Subcutaneous abdominal adipose tissue (tissue), 5 donors: ENCODE measurements around the gene TMIE.

Experiments used
- H3K27ac ChIP-seq: one replicate; pipeline ENCODE4 v1.7.0; 2013; ENCODE audit warnings: low read depth, mild to moderate bottlenecking, inconsistent platforms, low read length, moderate library complexity
- H3K27me3 ChIP-seq, 5 donors: one replicate each; pipeline ENCODE4 v1.7.0; 2013; ENCODE audit warnings: low read length in 5 of 5, inconsistent platforms in 1 of 5; ENCODE audit not compliant: control insufficient read depth in 5 of 5, insufficient read depth in 4 of 5
- H3K36me3 ChIP-seq, 5 donors: one replicate each; pipeline ENCODE4 v1.7.0; 2013; ENCODE audit warnings: low read length in 5 of 5; ENCODE audit not compliant: control insufficient read depth in 5 of 5, insufficient read depth in 5 of 5
- H3K4me1 ChIP-seq, 5 donors: one replicate each; pipeline ENCODE4 v1.7.0; 2013; ENCODE audit warnings: low read length in 5 of 5, mild to moderate bottlenecking in 3 of 5, moderate library complexity in 1 of 5; ENCODE audit not compliant: control insufficient read depth in 5 of 5, insufficient read depth in 5 of 5
- H3K4me3 ChIP-seq, 5 donors: one replicate each; pipeline ENCODE4 v1.7.0; 2013; ENCODE audit warnings: low read length in 5 of 5, low read depth in 1 of 5
- H3K9ac ChIP-seq, 5 donors: one replicate each; pipeline ENCODE4 v1.7.0; 2013; ENCODE audit warnings: low read length in 5 of 5, mild to moderate bottlenecking in 4 of 5, moderate library complexity in 3 of 5
- H3K9me3 ChIP-seq, 5 donors: one replicate each; pipeline ENCODE4 v1.7.0; 2013; ENCODE audit warnings: low read length in 5 of 5; ENCODE audit not compliant: control insufficient read depth in 5 of 5
- donor health status: healthy.
- donor health status: healthy.
- donor health status: healthy.
- donor health status: healthy.
- donor health status: healthy.

The TMIE gene

DNA sequence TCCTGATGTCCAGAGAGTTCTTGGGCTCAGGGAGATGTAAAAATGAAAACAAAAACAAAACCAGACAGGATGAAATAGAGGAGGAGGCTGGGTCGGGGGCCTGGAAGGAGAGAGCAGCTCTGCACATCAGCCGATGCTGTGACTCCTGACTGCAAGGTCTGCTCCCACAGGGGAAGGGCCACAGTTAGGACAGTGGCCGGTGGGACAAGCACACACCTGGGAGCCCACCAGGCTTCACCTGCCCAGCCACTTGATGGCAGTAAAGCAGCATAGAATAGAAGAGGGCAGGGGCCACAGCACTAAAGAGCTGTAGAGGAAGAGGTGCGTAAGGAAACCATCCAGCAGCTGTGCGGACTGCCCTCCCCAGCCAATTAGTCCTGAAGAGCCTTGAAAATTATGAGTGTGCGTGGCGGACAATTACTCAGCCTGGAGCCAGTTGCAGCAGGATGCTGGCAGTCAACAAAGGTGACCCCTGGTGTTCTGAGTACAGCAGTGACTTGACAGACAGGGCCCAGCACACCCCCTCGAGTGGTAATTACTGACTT is 37.5 kb upstream of the TMIE start:
- Histone ChIP-seq H3K4me3 (no peak overlapping the region), H3K27me3 (peaks cover 0 to 4% (median 0%) of the 10 kb centered on the region in 5 donors), H3K4me1 (peaks cover 6 to 35% (median 31%) of the 10 kb centered on the region in 5 donors), H3K27ac (no peak overlapping the region), H3K9ac (no peak overlapping the region), H3K36me3 (no peaks in the 10 kb centered on the region), H3K9me3 (no peaks in the 10 kb centered on the region)

DNA sequence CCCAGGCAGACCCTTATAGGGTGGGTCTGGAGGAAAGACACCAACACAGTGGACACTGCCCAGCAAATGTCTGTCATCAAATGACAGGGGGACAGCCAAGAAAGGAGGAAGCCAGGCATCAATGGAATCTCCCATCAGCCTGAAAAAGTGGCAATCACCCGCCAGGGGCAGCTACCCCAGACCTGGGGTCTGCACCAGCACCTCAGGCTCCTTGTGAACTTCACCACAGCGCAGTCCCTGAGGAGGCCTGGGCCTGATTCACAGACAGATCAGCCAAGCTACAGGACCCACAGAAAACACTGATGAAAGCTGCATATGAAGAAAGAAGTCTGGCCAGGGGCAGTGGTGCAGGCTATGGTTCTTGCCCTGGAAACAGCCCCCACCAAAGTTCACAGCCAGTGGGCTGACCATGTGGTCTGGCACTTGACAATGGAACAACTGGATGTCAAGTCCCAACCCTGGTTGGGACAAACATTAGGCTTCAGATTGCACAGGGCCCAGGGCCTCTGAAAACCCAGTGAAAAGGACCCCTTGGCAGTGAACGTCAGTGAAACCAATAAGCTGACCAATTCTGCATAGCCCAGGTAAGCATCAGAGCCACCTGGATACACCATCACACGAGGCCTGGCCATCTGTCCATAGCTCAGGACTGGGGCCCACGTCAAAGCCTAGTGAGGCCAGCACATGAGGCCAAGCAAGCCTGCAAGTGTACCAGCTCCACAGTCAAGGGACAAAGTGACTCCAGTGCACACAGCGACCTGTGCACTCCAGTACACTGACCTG is 36.8 kb upstream of the TMIE start:
- peaks cover 0 to 4% (median 0%) of the 10 kb centered on the region in 5 donors for H3K27me3 ChIP-seq
- H3K4me3 ChIP-seq: no peak overlapping the region
- H3K4me1 ChIP-seq: peaks cover 6 to 35% (median 31%) of the 10 kb centered on the region in 5 donors
- H3K36me3 ChIP-seq: no peaks in the 10 kb centered on the region
- H3K27ac ChIP-seq: no peak overlapping the region
- H3K9me3 ChIP-seq: no peaks in the 10 kb centered on the region
- no peak overlapping the region for H3K9ac ChIP-seq

DNA sequence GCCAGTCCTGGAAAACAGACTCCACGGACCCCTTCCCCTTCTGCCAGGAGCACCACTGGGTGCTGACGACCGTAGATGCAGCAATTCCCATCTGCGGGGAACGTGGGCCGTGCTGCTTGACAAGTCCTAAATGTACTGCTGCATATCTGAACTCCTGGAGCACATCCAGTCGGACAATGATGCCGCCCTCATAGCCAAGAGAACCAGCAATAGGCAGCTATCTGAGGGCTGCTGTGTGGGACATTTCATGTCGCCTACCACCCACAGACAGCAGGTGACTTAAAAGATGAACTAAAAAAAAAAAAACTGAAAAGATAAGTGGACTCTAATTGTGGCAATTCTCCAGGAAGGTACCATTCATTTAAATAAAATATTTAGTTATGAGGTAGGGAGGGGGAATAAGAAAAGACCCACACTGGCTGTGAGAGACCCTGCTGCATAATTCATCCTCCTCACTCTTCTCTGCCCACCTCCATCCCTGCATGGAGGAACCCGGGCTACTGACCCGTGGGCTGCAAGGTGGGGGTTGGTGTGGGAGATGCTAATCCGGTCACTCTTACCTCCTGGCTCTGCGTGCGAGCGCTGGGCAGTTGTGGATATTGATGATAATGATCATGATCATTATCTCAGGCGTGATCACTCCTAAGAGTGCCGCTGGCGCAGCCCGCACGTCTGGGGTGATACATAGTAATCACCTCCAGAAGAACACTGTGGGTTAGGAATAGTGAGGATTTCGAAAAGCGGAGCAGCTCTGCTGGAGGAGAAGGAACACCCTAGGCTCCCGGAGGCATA is 36.0 kb upstream of the TMIE start:
- Histone ChIP-seq H3K27ac (no peak overlapping the region), H3K9me3 (no peaks in the 10 kb centered on the region), H3K4me3 (no peak overlapping the region), H3K36me3 (no peaks in the 10 kb centered on the region), H3K27me3 (peaks cover 0 to 4% (median 0%) of the 10 kb centered on the region in 5 donors), H3K4me1 (peaks cover 6 to 32% (median 25%) of the 10 kb centered on the region in 5 donors), H3K9ac (no peak overlapping the region)

DNA sequence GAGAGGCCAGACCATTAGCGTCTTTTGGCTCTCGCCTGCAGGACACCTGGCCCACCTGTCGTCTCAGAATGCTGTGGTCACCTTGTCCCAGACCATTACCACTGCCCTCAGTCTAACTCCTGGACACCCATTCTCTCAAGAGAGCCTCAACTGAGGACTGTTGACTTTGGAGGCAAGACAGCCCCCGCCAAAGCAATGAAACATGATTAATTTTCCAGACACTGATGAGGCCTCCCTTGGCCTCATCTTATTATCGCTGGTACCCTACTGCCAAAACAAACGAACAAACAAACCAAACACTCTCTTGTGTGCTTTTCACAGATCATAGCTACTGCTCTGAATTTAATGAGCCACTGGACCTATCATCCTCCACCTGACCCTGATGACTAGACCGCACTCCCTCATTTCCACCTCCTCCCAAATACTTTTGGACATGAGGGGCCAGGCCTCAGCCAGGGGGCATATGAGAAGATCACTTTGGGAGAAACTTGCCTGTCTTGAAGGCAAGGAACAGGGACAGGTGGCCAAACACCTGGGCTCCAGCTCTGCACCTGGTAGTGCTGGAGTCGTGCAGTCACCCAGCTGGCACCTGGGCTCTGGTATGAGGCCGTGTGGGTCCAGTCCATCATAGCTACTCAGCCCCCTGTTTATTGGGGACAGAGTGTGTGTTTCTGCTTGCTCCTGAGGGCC is 35.3 kb upstream of the TMIE start:
- Histone ChIP-seq H3K36me3 (peaks cover 0 to 5% (median 0%) of the 10 kb centered on the region in 5 donors), H3K4me3 (no peak overlapping the region), H3K27ac (no peak overlapping the region), H3K9me3 (no peaks in the 10 kb centered on the region), H3K9ac (no peak overlapping the region), H3K27me3 (peaks cover 0 to 4% (median 0%) of the 10 kb centered on the region in 5 donors), H3K4me1 (peaks cover 3 to 25% (median 18%) of the 10 kb centered on the region in 5 donors)

DNA sequence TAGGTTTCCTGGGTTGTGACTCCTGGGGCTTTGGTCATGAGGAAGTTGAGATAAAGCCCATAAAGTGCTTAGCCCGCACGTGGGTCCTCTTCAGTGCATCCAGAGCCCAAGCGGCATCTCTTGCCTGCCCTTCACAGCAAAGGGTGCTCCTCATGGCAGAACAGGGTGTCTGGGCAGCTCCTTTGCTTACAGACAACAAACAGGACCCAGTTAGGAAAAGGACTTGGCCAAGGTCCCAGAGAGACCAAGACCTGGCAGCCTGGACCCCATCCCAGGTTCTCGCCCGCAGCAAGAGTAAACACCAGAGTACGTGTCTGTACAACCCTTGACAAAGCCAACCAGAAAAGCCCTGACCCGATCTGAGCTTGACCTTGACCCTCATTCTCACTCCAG is 34.7 kb upstream of the TMIE start:
- Histone ChIP-seq H3K27me3 (peaks cover 0 to 4% (median 0%) of the 10 kb centered on the region in 5 donors), H3K4me1 (peaks cover 2 to 21% (median 13%) of the 10 kb centered on the region in 5 donors), H3K36me3 (peaks cover 0 to 10% (median 4%) of the 10 kb centered on the region in 5 donors), H3K27ac (no peak overlapping the region), H3K9me3 (no peaks in the 10 kb centered on the region), H3K9ac (no peak overlapping the region), H3K4me3 (no peak overlapping the region)

DNA sequence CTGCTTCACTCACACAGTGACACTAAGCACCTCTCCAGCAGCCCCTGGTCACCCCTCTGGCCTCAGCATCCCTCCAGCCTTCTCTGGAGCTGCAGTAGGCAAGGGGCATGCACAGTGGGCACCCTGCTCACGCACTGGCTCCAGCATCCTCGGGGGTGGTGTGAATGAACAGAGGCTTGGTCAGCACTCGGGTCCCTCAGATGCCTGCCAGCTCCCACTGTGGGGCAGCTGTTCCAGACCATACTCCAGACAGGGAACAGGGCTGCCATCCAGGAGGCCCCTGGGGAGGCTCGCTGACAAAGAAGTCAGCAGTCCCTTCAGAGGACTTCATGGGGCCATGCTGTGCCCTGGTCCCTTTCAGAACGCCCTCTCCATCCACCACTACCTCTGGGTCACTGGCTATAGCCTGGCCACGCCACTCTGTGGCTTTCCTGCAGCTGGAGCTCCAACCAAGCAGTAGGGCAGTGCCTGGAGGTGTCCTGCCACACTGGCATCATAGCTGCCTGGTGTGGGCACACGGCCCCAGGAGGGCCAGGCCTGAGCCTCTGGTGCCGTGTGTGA is 34.1 kb upstream of the TMIE start:
- Histone ChIP-seq H3K27ac (no peak overlapping the region), H3K4me3 (no peak overlapping the region), H3K36me3 (peaks cover 0 to 17% (median 6%) of the 10 kb centered on the region in 5 donors), H3K27me3 (no peaks in the 10 kb centered on the region), H3K4me1 (peaks cover 2 to 18% (median 13%) of the 10 kb centered on the region in 5 donors), H3K9me3 (no peaks in the 10 kb centered on the region), H3K9ac (no peak overlapping the region)

DNA sequence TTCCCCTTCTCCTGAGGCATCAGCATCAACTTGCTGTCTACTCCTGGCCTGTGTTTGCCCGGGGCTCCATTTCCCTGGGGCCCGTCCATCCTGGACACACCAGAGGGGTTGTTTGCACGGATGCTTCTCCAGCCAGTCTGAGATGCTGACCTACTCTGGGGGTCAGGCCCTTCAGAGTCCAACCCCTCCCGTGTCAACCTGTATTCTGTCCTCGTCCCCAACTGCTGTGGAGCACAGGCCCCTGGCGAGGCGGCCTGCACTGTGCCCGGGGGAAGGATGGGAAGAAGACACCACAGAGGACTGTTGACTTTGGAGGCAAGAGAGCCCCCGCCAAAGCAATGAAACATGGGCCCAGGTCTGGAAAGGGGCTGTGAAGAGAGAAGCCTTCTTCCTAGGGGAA is 33.5 kb upstream of the TMIE start:
- peaks cover 0 to 22% (median 9%) of the 10 kb centered on the region in 5 donors for H3K36me3 ChIP-seq
- H3K27ac ChIP-seq: no peak overlapping the region
- H3K9ac ChIP-seq: no peak overlapping the region
- no peaks in the 10 kb centered on the region for H3K9me3 ChIP-seq
- no peaks in the 10 kb centered on the region for H3K27me3 ChIP-seq
- no peak overlapping the region for H3K4me3 ChIP-seq
- peaks cover 2 to 13% (median 9%) of the 10 kb centered on the region in 5 donors for H3K4me1 ChIP-seq

DNA sequence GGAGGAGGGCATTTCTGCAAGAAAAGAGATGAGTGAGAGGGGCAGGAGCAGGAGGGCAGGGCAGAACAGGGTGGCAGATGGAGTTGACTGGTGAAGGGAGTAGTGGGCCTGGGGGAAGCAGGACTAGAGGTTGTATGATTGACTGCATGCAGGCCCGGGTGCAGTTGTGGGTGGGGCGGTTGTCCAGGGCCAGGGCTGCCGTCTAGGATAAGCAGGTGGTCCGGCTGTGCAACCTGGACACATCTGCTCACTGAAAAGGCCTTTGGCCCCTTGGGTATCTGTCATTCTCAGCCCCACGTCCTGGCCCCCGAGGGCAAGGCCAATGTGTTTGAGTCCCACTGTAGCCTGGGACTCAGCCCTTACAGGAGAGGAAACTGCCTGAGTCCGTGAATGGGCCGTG is 33.1 kb upstream of the TMIE start:
- Histone ChIP-seq H3K9ac (peak overlapping the region in 1 of 5 donors; percentile 11), H3K27me3 (no peaks in the 10 kb centered on the region), H3K4me3 (no peak overlapping the region), H3K9me3 (no peaks in the 10 kb centered on the region), H3K27ac (no peak overlapping the region), H3K36me3 (peaks cover 0 to 26% (median 11%) of the 10 kb centered on the region in 5 donors), H3K4me1 (peaks cover 0 to 8% (median 4%) of the 10 kb centered on the region in 5 donors)

DNA sequence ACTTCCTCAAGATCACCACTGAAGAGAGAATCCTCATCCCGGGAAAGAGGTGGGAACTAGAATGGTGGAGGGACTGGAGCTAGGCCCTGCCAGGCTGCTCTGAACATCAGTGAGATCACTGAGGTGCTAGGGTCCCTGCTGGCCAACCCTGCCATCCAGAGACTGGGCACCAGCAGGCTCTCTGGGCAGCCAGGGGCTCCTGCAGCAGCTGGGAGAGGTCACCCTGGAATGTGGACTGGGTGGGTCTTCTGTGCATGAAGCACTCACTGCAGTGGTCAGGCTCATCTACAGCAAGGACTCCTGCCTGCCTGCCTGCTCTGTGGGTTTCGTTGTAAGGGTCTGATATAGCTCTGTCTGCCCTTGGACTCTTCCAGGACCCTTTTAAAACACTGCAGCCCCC is 32.6 kb upstream of the TMIE start:
- Histone ChIP-seq H3K4me1 (peaks cover 0 to 3% (median 0%) of the 10 kb centered on the region in 5 donors), H3K27me3 (no peaks in the 10 kb centered on the region), H3K9me3 (no peaks in the 10 kb centered on the region), H3K27ac (no peak overlapping the region), H3K9ac (no peak overlapping the region), H3K36me3 (peaks cover 0 to 30% (median 16%) of the 10 kb centered on the region in 5 donors), H3K4me3 (no peak overlapping the region)
